ENCODE results near the gene BTN3A1.
"Not testable (repeated sequence)": the region's sequence is repeated elsewhere in the genome, so short reads cannot be mapped to it uniquely, and the experiment has no call there.

The BTN3A1 gene

DNA sequence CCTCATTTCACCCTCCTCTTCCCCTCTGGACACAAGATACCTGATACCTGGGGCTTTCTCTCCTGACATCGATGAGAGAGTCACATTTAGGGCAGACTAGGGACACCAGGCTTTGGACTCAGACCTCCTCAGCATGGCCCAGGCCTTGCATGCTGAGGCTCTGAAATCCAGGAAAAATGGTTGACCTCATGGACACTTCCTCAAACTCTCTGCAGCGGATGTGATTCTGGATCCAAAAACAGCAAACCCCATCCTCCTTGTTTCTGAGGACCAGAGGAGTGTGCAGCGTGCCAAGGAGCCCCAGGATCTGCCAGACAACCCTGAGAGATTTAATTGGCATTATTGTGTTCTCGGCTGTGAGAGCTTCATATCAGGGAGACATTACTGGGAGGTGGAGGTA, 10.9 kb downstream of the BTN3A1 start:
- no peak for DNase-seq

DNA sequence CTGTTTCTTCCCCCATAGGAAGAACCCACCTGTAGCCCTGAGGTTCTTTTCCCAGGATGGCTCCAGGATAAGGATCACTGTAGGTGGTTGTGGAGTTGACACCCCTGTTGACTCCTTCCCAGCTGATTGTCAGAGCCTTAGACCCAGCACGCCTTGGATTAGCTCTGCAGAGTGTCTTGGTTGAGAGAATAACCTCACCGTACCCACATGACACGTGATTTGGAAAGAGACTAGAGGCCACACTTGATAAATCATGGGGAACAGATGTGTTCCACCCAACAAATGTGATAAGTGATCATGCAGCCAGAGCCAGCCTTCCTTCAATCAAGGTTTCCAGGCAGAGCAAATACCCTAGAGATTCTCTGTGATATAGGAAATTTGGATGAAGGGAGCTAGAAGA, 12.2 kb downstream of the BTN3A1 start:
- no peak for DNase-seq

DNA sequence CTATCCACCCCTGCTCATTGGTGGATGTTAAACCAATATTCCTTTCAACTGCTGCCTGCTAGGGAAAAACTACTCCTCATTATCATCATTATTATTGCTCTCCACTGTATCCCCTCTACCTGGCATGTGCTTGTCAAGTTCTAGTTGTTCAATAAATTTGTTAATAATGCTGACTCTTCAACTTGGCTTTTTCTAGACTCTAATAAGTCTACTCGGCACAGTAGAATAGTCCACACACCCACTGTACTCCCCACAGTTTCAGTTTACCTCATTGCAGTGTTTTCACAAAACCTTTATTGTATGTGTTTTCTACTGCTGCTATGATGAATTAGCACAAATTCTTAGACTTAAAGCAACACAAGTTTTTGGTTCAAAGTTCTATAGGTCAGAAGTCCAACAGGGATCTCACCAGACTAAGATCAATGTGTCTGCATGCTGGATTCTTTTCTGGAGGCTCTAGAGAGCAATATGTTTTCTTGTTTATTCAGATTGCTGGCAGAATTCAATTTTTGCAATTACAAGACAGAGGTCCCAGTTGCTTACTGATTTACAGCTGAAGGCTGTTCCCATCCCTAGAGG, 13.1 kb downstream of the BTN3A1 start:
- DNase-seq: no peak

DNA sequence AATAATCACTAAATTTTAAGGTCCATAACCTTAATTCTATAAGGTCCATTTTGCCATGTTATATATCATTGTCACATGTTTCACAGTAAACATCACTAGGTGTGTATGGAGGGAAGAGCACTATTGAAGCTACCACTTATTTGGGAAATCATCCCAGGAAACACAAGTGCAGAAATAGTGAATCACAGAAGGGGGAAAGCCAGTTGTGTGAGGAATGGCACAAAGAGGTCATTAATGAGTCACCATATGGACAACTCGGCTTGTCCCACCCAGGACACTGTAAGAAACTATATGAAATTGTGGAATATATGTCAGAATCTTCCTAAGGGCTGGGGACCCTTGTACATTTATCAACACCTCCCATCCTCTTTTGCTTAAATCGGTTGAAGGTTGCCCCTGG, 13.7 kb downstream of the BTN3A1 start:
- no peak for DNase-seq

DNA sequence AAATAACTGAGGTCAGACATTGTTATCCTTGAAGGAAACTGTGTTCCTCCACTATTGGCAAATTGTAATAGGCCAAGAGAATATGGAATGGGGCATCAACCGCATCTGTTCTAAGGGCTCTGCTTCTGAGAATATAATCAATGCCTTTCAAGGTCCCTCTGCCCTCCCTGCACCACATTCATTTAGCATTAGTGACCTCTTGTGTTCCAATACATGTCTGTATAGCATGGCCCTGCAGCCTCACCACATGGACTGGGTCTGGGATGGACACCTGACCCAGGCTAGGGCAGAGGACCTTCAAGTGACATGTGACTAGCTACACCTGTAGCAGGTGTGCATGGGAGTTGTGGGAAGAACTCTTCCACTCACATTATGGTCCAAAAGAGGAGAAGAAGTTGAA, 14.2 kb downstream of the BTN3A1 start:
- no peak for DNase-seq

DNA sequence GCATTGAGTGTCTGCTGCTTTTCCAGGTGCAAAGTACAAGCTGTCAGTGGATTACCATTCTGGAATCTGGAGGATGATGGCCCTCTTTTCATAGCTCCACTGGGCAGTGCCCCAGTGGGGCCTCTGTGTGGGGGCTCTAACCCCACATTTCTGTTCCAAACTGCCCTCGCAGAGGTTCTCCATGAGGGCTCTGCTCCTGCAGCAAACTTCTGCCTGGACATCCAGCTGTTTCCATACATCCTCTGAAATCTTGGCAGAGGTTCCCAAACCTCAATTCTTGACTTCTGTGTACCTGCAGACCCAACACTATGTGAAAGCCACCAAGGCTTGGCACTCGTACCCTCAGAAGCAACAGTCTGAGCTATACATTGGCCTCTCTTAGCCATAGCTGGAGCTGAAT, 16.0 kb downstream of the BTN3A1 start:
- not testable (repeated sequence) for DNase-seq

DNA sequence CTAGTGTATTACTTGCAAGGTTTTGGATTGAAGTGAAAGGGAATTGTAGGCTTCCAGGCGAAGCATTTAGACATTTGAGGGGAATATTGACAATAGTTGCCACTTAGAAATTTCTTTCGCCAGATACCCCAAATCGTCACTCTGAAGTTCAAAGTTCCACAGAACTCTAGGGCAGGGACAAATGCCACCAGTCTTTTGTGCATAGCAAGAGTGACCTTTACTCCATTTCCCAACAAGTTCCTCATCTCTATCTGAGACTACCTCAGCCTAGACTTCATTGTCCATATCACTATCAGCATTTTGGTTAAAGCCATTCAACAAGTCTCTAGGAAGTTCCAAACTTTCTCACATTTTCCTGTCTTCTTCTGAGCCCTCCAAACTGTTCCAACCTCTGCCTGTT, 16.7 kb downstream of the BTN3A1 start:
- not testable (repeated sequence) for DNase-seq

DNA sequence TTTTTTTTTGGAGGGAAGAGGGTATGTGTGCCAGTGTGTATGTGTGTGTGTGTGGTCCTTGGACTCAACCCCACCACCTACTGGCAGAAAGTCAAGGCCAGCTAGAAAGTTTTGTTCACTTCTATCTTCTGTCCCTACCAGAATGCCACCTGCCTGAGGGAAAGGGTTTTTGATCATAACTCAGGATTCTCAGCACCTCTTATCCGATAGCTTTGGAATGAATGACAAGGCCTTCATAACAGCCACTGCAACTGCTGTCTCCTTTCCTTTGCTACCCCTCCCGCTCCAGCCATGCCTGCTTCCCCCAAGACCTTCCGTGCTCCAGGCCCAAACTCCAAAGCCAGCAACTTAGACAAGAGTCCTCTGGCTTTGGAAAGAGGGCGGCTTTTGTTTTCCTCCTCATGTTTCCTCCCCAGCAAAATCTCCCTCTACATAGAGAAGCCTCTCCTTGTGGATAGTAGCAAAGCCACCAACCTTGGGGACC, 18.7 kb downstream of the BTN3A1 start:
- DNase-seq: peak in 5 of 58 donors; percentile 7 to 58 (median 29)

DNA sequence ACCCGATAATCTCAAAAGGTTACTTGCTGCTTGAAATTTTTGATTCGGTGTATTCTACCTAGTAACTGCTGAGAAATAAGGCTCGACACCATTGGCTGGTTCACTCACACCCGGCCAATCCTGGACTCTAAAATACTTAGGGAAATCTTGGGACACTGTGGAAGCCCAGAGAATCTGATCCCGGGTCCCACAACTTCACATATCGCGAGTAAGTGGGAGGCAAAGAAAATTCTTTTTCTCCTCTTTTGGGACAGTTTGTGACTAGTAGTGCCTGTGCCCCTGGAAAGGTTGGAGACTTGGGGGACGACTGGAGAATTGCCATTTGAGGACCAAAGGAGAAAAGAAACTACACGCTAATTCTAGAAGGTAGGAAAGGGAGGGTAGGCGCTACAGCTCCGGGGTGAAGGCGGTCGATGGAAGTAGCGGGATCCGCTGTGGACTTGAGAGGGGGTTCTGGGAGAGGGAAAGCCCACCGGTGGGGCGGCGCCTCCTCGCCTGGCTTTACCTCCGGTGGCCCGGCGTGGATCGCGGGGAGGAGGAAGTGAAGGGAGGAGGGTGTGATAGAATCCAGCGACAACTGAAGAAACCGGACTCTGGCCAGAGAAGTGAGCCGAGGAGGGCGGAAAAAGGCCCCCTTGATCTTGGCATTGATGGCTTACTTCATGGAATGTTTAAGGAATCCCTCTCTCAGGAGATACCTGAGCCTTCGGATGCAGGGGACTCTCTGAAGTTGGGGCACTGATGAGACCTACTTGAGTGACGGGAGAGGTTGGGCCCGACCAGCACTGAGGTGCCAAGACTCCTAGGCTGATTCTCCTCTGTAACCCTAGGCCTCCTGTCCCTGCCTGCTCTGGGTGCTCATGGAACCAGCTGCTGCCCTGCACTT, 19.4 kb downstream of the BTN3A1 start:
- DNase-seq: peak in 54 of 58 donors; percentile 3 to 83 (median 46)

DNA sequence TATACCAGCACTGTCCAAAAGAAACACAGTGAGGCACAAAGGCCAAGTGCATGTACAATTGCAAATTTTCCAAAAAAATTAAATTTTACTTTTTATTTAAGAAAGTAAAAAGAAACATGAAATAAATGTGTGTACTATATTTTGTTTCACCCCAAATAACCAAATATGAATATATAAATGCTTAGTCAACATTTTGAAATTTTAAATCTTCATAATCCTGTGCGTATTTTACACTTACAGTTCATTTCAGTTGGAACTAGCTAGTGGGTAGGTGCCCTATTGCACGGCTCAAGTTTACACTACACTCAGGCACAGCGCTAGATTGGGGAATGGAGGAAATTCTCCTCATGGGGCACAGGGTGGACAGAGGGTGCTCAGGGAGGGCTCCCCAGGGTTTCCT, 20.3 kb downstream of the BTN3A1 start:
- DNase-seq: no peak

DNA sequence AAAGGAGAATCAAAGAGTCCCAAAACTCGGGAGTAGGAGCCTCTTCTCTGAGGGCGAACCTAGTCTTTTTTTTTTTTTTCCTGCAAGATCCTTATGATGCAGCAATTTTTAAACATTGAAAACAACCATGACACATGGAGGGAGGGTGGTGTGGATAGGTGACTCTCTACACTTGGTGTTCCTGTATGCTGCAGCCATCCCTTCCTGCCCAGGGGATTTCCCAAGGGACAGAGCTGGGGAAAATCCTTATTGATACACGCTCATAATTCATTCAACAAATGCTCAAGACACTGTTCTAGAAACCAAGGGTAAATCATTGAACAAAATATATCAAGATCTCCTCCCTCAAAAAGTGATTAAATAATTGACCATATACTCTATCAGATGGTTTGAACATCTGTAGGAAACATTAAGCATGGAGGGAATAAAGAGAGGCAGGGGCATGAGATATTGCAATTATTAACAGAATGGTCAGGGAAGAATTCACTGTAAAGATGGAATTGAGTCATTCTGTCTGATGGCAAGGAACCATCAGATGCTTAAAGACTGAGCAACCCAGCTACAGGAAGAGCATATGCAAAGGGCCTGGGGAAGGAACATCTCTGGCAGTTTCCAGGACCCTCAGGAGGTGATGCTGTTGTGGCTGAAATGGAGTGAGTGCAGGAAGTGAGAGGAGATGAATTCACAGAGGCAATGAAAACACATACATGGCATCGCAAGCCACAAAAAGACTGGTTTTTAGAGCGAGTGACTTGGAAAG, 24.8 kb downstream of the BTN3A1 start:
- no peak for DNase-seq

DNA sequence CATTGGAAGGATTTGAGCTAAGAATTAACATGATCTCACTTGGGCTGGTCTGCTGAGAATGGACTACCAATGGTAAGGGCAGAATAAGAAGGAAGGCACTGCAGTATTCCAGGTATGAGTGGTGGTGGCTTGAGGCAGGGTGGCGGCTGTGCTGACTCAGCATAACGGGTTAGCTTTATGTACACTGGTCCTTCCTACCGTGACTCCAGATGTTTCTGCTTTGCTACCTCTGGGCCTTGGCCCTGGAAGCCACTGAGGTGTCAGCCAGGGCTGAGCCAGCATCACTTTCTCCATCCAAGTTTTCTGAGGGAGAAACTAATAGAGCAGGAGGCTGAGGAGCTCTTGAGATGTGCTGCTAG, 25.4 kb downstream of the BTN3A1 start:
- DNase-seq: no peak

DNA sequence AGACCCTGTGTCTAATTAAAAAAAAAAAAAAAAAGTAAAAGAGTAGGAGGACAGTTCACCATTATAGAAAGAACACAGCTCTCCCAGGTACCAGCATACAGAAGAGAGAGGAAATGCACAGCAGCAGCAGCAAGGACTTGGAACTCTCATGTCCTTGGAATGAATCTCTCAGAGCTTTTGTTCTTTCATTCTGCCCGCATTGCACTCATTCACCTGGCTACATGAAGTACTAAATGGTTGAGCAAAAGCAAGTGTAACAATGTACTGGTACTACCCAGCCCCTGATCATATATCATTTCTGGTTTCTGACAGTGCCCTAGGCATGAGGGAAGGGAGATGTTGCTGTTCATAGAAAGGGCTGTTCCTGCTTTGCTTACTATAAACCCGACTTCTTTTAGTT, 26.1 kb downstream of the BTN3A1 start:
- no peak for DNase-seq

DNA sequence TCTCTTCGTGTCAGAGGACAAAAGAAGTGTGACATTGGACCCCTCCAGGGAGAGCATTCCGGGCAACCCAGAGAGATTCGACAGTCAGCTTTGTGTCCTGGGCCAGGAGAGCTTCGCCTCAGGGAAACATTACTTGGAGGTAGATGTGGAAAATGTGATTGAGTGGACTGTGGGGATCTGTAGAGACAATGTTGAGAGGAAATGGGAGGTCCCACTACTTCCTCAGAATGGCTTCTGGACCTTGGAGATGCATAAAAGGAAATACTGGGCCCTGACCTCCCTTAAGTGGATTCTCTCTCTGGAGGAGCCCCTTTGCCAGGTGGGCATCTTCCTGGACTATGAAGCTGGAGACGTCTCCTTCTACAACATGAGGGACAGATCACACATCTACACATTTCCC, 28.7 kb downstream of the BTN3A1 start:
- no peak for DNase-seq

DNA sequence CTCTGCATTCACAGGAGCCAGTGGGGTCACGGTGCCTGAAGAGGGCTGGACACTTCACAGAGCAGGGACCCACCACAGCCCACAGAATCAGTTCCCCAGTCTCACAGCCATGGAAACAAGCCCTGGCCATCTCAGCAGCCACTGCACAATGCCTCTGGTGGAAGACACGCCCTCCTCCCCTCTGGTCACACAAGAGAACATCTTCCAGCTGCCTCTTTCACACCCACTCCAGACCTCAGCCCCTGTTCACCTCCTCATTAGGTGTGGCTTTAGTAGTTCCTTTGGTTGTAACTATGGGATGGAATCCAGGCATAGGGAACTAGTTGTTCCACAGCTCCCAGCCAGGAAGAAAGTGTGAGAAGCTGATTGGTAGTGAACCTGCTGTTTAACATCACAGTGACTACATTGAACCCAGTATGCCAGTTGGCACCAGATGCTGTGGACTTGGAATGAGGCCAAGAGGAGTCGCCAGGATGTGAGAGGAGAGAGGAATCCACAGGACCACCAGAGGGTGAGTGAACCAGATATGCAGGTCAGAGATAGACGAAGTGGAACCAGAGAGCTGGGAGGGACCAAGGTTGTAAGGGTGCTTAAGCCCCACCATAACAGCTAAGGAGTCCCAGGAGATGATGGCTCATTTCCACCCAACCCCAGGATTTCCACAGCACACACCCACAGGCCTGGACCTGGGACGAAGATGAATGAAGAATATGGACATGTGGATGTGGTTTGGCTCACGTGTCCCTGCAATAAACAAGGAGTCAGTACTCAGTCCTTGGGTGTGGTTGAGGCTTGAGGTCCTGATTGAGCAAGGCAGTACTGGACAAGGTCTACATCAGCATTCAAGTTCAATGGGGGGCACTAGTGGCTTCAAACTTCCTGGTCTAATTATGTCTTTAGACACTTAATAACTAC, 29.4 kb downstream of the BTN3A1 start:
- no peak for DNase-seq

DNA sequence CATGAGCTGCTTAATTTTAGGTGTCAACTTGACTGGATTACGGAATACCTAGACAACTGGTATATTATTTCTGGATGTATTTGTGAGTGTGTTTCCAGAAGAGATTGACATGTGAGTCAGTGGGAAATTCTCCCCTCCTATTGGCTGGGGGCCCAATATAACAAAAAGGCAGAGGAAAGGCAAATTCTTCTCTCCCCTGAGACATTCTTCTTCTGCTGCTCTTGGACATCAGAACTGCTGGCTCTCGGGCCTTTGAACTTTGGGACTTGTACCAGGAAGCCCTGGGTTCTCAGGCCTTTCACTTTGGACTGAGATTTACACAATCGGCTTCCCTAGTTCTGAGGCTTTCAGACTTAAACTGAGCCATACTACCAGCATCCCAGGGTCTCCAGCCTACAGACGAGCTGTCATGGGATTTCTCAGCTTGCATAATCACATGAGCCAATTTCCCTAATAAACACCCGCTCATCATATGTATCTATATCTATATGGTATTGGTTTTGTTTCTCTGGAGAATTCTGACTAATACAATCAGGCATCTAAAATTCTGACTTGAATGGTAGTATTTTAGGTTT, 30.6 kb downstream of the BTN3A1 start:
- DNase-seq: no peak

DNA sequence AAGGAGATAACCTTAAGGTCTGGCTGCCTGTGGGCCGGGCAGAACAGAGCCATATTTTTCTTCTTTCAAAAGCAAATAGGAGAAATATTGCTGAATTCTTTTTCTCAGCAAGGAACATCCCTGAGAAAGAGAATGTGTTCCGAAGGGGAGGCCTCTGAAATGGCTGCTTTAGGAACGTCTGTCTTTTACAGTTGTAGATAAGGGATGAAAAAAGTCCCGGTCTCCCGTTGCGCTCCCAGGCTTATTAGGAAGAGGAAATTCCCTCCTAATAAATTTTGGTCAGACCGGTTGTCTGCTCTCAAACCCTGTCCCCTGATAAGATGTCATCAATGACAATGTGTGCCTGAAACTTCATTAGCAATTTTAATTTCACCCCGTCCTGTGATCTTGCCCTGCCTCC, 31.6 kb downstream of the BTN3A1 start:
- not testable (repeated sequence) for DNase-seq

DNA sequence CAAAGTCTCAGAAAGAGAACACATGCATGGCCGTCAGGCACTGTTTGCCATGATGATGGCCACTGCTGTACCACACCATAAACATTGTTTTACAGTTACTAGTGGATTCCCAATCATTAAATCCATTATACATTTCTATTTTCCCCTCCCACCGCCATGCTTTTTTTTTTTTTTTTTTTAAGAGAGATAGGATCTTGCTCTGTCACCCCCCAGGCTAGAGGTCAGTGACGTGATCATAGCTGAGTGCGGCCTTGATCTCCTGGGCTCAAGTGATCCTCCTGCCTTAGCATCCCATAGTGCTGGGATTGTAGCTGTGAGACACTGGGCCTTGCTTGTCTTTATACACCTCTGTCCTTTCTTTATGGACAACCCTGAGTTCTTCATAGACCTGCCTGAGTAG, 33.9 kb downstream of the BTN3A1 start:
- DNase-seq: no peak

DNA sequence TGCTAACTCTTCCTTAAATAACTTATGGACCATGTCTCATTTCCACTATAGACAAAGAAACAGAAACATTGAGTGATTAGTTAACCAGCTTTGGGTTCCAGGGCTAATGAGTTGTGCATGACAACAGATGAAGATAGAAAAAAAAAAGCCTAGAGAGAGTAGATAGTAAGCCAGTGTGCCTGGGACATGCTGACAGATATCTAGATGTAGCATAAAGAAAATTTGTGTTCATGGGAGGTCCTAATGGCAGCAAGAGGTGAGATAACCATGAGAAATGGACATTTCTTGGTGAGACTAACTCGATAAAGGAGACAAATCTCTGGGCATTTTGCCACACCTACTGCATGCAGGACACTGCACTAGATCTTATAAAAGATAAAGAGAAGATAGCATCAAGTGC, 35.5 kb downstream of the BTN3A1 start:
- DNase-seq: no peak

DNA sequence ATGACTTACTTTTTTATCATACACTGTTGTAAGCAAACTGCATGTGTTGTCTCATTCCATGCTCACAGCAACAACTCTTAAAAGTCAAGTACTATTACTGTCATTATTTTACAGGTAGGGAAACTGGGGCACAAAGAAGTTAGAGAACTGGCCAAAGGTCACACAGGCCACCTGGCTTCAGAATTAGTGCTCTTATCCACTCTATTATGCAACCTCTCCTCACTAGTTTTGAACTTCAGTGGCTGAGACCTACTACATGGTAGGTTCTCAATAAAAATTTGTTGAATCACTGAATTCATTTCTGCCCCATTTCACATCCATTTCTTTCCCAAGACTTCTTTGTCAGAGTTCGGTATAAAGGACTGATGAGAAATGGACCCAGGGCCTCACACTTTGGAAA, 35.9 kb downstream of the BTN3A1 start:
- DNase-seq: no peak

Data from anterior cingulate cortex (tissue), 58 donors.